Measurements from ENCODE around the gene RNF214. TPM values are rescaled to one million over a fixed set of nuclear protein-coding genes. Genes with fewer than 3 reads are reported as not detected.

RNF214 gene
- total and polyA plus RNA-seq, 12 donors: 7.3 to 33.5 (median 25.4) TPM

DNA sequence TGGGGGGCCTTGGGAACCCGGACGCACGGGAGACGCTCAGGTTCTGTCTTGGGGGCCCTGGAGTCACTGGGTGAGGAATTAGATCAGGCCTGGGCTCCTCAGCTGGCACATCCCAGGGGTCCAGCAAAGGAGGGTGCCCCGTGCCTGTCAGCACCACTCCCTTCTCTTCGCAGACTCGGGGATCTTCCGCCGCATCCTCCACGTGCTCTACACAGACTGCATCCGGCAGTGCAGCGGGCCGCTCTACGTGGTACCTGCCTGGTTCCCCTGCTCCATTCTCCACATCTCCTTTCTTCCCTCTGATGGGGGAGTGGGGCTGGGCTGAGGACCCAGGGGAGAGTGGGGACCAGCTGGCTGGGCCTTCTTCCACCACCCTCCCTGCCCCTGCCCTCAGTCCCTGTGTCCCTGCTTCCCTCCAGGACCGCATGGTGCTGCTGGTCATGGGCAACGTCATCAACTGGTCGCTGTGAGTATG is 40.0 kb upstream of the RNF214 start:
- ATAC-seq: no peak
- H3K9me3 ChIP-seq: no peaks in the 10 kb centered on the region
- H3K4me1 ChIP-seq: peaks cover 0 to 17% (median under 1%) of the 10 kb centered on the region in 9 donors
- H3K4me3 ChIP-seq: no peak overlapping the region
- DNase-seq: no peak
- intact Hi-C loops (cut with DNase I): no loop called here
- TF ChIP-seq CTCF (IDR thresholded peaks at IDR 0.05): no peak
- H3K36me3 ChIP-seq: peaks cover 4 to 96% (median 56%) of the 10 kb centered on the region in 9 donors
- 94 to 96% methylated on average over 17 of the region's 17 CpGs for WGBS, 2 donors
- H3K27me3 ChIP-seq: no peaks in the 10 kb centered on the region
- H3K27ac ChIP-seq: no peak overlapping the region

- no peak for TF ChIP-seq CTCF (IDR thresholded peaks at IDR 0.05)
- peaks cover 0 to 20% (median 10%) of the 10 kb centered on the region in 9 donors for H3K4me1 ChIP-seq
- no peak for ATAC-seq
- no peaks in the 10 kb centered on the region for H3K27me3 ChIP-seq
- no peak for DNase-seq
- intact Hi-C loops (cut with DNase I): no loop called here
- no peaks in the 10 kb centered on the region for H3K9me3 ChIP-seq
- WGBS, 2 donors: 94 to 95% methylated on average over 15 of the region's 15 CpGs
- H3K27ac ChIP-seq: no peak overlapping the region
- no peak overlapping the region for H3K4me3 ChIP-seq
- peaks cover 4 to 92% (median 47%) of the 10 kb centered on the region in 9 donors for H3K36me3 ChIP-seq
These were observed 39.1 kb upstream of the RNF214 start for GRCh38 chr11:117193130-117194020.

DNA sequence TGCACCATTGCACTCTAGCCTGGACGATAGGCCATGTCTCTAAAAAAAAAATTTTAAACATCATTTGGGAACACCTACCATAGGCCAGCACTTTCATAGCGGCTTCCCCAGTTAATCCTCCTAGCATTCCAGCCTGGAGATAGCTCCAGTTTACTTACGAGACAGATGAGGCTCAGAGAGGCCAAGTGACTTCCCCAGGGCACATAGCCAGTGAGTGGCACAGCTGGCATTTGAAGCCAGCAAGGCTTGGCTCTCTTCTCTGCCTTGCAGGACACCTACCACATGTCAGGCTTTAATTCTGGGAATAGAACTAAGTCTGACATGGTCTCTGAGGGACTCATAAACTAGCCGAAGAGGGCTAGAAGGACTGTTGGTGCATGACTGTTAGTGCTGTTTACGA is 38.2 kb upstream of the RNF214 start:
- WGBS, 2 donors: 75 to 90% methylated on average over 5 of the region's 5 CpGs
- H3K9me3 ChIP-seq: no peaks in the 10 kb centered on the region
- no peak for TF ChIP-seq CTCF (IDR thresholded peaks at IDR 0.05)
- H3K27me3 ChIP-seq: no peaks in the 10 kb centered on the region
- ATAC-seq (no peak), DNase-seq (no peak)
- intact Hi-C loops (cut with DNase I): no loop called here
- peaks cover 4 to 83% (median 38%) of the 10 kb centered on the region in 9 donors for H3K36me3 ChIP-seq
- no peak overlapping the region for H3K27ac ChIP-seq
- H3K4me3 ChIP-seq: no peak overlapping the region
- peaks cover 0 to 21% (median 18%) of the 10 kb centered on the region in 9 donors for H3K4me1 ChIP-seq

GRCh38 chr11:117195258-117195657 is 37.2 kb upstream of the RNF214 start:
- Histone ChIP-seq H3K27me3 (no peaks in the 10 kb centered on the region), H3K27ac (no peak overlapping the region), H3K4me1 (peaks cover 0 to 29% (median 20%) of the 10 kb centered on the region in 9 donors), H3K9me3 (no peaks in the 10 kb centered on the region), H3K4me3 (no peak overlapping the region), H3K36me3 (peaks cover 4 to 73% (median 28%) of the 10 kb centered on the region in 9 donors)
- DNase-seq (no peak), ATAC-seq (no peak)
- intact Hi-C loops (cut with DNase I): no loop called here
- TF ChIP-seq CTCF (IDR thresholded peaks at IDR 0.05): no peak
- 90 to 91% methylated on average over 4 of the region's 4 CpGs for WGBS, 2 donors

Measured in heart right ventricle (tissue), 16 donors.